ENCODE measurements around the gene ARID1B. TPM values are rescaled to one million over a fixed set of nuclear protein-coding genes. Genes with fewer than 3 reads are reported as not detected.

ARID1B gene
- total RNA-seq, 4 donors from 2014 or later, result 87.1 to 194 (median 115) TPM

- peaks cover 4 to 41% (median 7%) of the 10 kb centered on the region in 4 donors for H3K4me1 ChIP-seq
- no peak overlapping the region for H3K27ac ChIP-seq
- intact Hi-C loops (cut with DNase I; ENCODE audit: low total_unique reads), result no loop called here
- H3K9me3 ChIP-seq, result no peaks in the 10 kb centered on the region
- in situ Hi-C loops (cut with MboI; ENCODE audit: low pct_ligation_motif_present in 1 of 4, low pct_unique_long_range_greater_than_20kb in 1 of 4, low sequenced_read_pairs in 3 of 4), result no loop called here
- DNase-seq, result no peak
- no peaks in the 10 kb centered on the region for H3K27me3 ChIP-seq
- WGBS, 2 donors (ENCODE audit: low coverage in 1 of 2), result 33 to 47% methylated on average over 2 of the region's 2 CpGs
- H3K4me3 ChIP-seq, result no peak overlapping the region
- TF ChIP-seq POLR2A (IDR thresholded peaks at IDR 0.05), result no peak
- no peak for TF ChIP-seq EP300 (IDR thresholded peaks at IDR 0.05; ENCODE audit: low read depth)
- TF ChIP-seq, protein P1, sequence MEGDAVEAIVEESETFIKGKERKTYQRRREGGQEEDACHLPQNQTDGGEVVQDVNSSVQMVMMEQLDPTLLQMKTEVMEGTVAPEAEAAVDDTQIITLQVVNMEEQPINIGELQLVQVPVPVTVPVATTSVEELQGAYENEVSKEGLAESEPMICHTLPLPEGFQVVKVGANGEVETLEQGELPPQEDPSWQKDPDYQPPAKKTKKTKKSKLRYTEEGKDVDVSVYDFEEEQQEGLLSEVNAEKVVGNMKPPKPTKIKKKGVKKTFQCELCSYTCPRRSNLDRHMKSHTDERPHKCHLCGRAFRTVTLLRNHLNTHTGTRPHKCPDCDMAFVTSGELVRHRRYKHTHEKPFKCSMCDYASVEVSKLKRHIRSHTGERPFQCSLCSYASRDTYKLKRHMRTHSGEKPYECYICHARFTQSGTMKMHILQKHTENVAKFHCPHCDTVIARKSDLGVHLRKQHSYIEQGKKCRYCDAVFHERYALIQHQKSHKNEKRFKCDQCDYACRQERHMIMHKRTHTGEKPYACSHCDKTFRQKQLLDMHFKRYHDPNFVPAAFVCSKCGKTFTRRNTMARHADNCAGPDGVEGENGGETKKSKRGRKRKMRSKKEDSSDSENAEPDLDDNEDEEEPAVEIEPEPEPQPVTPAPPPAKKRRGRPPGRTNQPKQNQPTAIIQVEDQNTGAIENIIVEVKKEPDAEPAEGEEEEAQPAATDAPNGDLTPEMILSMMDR (IDR thresholded peaks at IDR 0.05), result no peak
- TF ChIP-seq POLR2AphosphoS5 (IDR thresholded peaks at IDR 0.05), result no peak
- H3K36me3 ChIP-seq, result peaks cover 0 to 10% (median 0%) of the 10 kb centered on the region in 4 donors
Measured at GRCh38 chr6:156832231-156832647, 55.1 kb downstream of the ARID1B start.

DNA sequence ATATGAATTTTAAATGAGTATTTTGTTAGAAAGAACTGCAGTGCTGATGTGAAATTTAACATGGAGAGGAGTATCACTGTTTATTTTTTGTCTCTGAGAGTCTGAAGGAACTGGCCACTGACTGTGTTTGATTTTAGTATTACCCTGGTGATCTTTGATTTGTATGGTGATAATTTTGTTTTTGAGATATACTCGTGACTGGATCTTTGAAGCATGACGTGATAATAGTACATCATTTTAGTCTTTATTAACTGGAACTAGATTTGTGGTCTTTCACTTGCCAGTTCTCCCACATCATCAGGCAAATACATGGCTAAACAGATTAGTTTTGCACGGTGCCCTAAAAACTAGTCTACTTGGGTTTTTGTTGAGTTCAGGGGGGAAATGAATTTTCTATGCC lies 55.5 kb downstream of the ARID1B start:
- no peak for DNase-seq
- H3K9me3 ChIP-seq, result no peaks in the 10 kb centered on the region
- H3K4me3 ChIP-seq, result no peak overlapping the region
- H3K36me3 ChIP-seq, result peaks cover 0 to 10% (median 0%) of the 10 kb centered on the region in 4 donors
- peak overlapping the region in 1 of 4 donors; percentile 1 for H3K27ac ChIP-seq
- in situ Hi-C loops (cut with MboI; ENCODE audit: low pct_ligation_motif_present in 1 of 4, low pct_unique_long_range_greater_than_20kb in 1 of 4, low sequenced_read_pairs in 3 of 4), result no loop called here
- WGBS, 2 donors (ENCODE audit: low coverage in 1 of 2), result 66 to 81% methylated on average over 3 of the region's 3 CpGs
- intact Hi-C loops (cut with DNase I; ENCODE audit: low total_unique reads), result no loop called here
- TF ChIP-seq POLR2AphosphoS5 (IDR thresholded peaks at IDR 0.05) (no peak), EP300 (IDR thresholded peaks at IDR 0.05; ENCODE audit: low read depth) (no peak), POLR2A (IDR thresholded peaks at IDR 0.05) (no peak)
- TF ChIP-seq, protein P1 (IDR thresholded peaks at IDR 0.05), result no peak
- peaks cover 4 to 43% (median 6%) of the 10 kb centered on the region in 4 donors for H3K4me1 ChIP-seq
- H3K27me3 ChIP-seq, result no peaks in the 10 kb centered on the region

DNA sequence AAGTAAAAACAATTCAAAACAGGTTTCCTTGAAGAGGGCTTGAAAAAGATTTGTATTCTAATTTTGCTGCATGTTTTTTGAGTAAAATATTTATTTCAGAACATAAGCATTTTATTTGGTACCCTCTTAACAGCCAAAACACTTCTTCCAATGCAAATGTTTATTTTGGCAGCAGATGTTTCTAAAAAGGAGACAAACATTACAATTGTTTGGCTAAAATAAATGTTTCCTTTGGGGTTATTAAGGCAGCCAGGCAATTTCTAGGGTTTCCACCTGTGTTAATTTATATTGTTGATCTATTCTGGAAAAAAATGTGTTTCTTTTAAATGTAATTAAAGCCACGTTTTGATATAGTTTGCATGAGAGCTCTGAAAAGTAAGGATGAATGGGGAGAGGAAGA lies 56.6 kb downstream of the ARID1B start:
- intact Hi-C loops (cut with DNase I; ENCODE audit: low total_unique reads), result no loop called here
- Histone ChIP-seq H3K27me3 (no peaks in the 10 kb centered on the region), H3K27ac (no peak overlapping the region), H3K9me3 (no peaks in the 10 kb centered on the region), H3K4me1 (peaks cover 0 to 35% (median 4%) of the 10 kb centered on the region in 4 donors), H3K4me3 (no peak overlapping the region), H3K36me3 (peaks cover 0 to 10% (median 0%) of the 10 kb centered on the region in 4 donors)
- in situ Hi-C loops (cut with MboI; ENCODE audit: low pct_ligation_motif_present in 1 of 4, low pct_unique_long_range_greater_than_20kb in 1 of 4, low sequenced_read_pairs in 3 of 4), result no loop called here
- TF ChIP-seq, protein P1 (IDR thresholded peaks at IDR 0.05), result no peak
- TF ChIP-seq POLR2A (IDR thresholded peaks at IDR 0.05) (no peak), POLR2AphosphoS5 (IDR thresholded peaks at IDR 0.05) (no peak), EP300 (IDR thresholded peaks at IDR 0.05; ENCODE audit: low read depth) (no peak)
- no peak for DNase-seq
- 14 to 28% methylated on average over 1 of the region's 1 CpG for WGBS, 2 donors (ENCODE audit: low coverage in 1 of 2)

- in situ Hi-C loops (cut with MboI; ENCODE audit: low pct_ligation_motif_present in 1 of 4, low pct_unique_long_range_greater_than_20kb in 1 of 4, low sequenced_read_pairs in 3 of 4), result no loop called here
- DNase-seq, result no peak
- WGBS, 2 donors (ENCODE audit: low coverage in 1 of 2), result 79 to 85% methylated on average over 2 of the region's 2 CpGs
- intact Hi-C loops (cut with DNase I; ENCODE audit: low total_unique reads), result no loop called here
- TF ChIP-seq, protein P1 (IDR thresholded peaks at IDR 0.05), result no peak
- TF ChIP-seq POLR2AphosphoS5 (IDR thresholded peaks at IDR 0.05) (no peak), POLR2A (IDR thresholded peaks at IDR 0.05) (no peak), EP300 (IDR thresholded peaks at IDR 0.05; ENCODE audit: low read depth) (no peak)
- no peak overlapping the region for H3K4me3 ChIP-seq
- H3K27ac ChIP-seq, result no peak overlapping the region
- no peaks in the 10 kb centered on the region for H3K9me3 ChIP-seq
- no peaks in the 10 kb centered on the region for H3K27me3 ChIP-seq
- H3K36me3 ChIP-seq, result no peaks in the 10 kb centered on the region
- peaks cover 3 to 52% (median 6%) of the 10 kb centered on the region in 4 donors for H3K4me1 ChIP-seq
Measured at GRCh38 chr6:156839129-156839528, 62.0 kb downstream of the ARID1B start.

Data from transverse colon (tissue), 4 donors.